DOHH2 (cell line): ENCODE measurements around the gene LRRC55.

Source experiments
- H3F3A ChIP-seq: fragments of 200-600 bp; sonication (generic), shearing (Covaris generic); 2 replicates; pipeline ENCODE4 v1.6.0; 2016; ENCODE audit warnings: antibody characterized with exemption, mild to moderate bottlenecking; ENCODE audit not compliant: control insufficient read depth, insufficient read depth
- H3K27ac ChIP-seq: fragments of 200-600 bp; sonication (generic); 2 replicates; pipeline ENCODE4 v1.5.1; 2014; ENCODE audit warnings: low read depth, mild to moderate bottlenecking, low read length, moderate library complexity
- H3K27me3 ChIP-seq: fragments of 200-600 bp; sonication (generic); 2 replicates; pipeline ENCODE4 v1.6.1; 2014; ENCODE audit warnings: mild to moderate bottlenecking, low read length, mixed read lengths; ENCODE audit not compliant: control insufficient read depth
- H3K36me3 ChIP-seq: fragments of 200-600 bp; sonication (generic); 2 replicates; pipeline ENCODE4 v1.6.1; 2014; ENCODE audit warnings: mild to moderate bottlenecking, low read length, moderate library complexity, mixed read lengths; ENCODE audit not compliant: control insufficient read depth
- H3K4me1 ChIP-seq: fragments of 200-600 bp; sonication (generic); 2 replicates; pipeline ENCODE4 v1.6.1; 2014; ENCODE audit warnings: mild to moderate bottlenecking, low read length, mixed read lengths; ENCODE audit not compliant: control insufficient read depth
- H3K4me2 ChIP-seq: fragments of 200-600 bp; sonication (generic); 2 replicates; pipeline ENCODE4 v1.6.0; 2014; ENCODE audit warnings: mild to moderate bottlenecking, low read length, moderate library complexity
- H3K4me3 ChIP-seq: fragments of 200-600 bp; sonication (generic); 2 replicates; pipeline ENCODE4 v1.5.1; 2014; ENCODE audit warnings: mild to moderate bottlenecking, low read length, mixed read lengths
- H3K79me2 ChIP-seq: fragments of 200-600 bp; sonication (generic); 2 replicates; pipeline ENCODE4 v1.6.1; 2014; ENCODE audit warnings: mild to moderate bottlenecking, low read length, mixed read lengths; ENCODE audit not compliant: control insufficient read depth
- H3K9me2 ChIP-seq: fragments of 200-600 bp; sonication (generic); replicated peaks from 2 replicates; pipeline ENCODE4 v1.6.1; 2014; ENCODE audit warnings: mild to moderate bottlenecking, low read length, mixed read lengths; ENCODE audit not compliant: control insufficient read depth
- H3K9me3 ChIP-seq: fragments of 200-600 bp; sonication (generic); 2 replicates; pipeline ENCODE4 v1.6.1; 2014; ENCODE audit warnings: antibody characterized with exemption, low read length, mixed read lengths; ENCODE audit not compliant: control insufficient read depth, insufficient read depth
- H4K20me1 ChIP-seq: fragments of 200-600 bp; sonication (generic); 2 replicates; pipeline ENCODE4 v1.6.0; 2014; ENCODE audit warnings: low read depth, mild to moderate bottlenecking, antibody characterized with exemption, low read length, moderate library complexity; ENCODE audit not compliant: control insufficient read depth, insufficient read depth
- EZH2phosphoT487 ChIP-seq: fragments of 200-600 bp; sonication (generic); IDR thresholded peaks from 2 replicates; pipeline ENCODE4 v1.6.1; 2017; ENCODE audit warnings: borderline replicate concordance, mild to moderate bottlenecking, antibody characterized with exemption, low read length, moderate library complexity, mixed read lengths
- TF ChIP-seq, protein P1 (sequence below): fragments of 200-600 bp; sonication (generic); IDR thresholded peaks from one replicate; pipeline ENCODE4 v1.5.1; 2014; ENCODE audit warnings: antibody characterized with exemption, mild to moderate bottlenecking, low read depth, low read length; ENCODE audit not compliant: poor library complexity, severe bottlenecking

LRRC55 gene

DNA sequence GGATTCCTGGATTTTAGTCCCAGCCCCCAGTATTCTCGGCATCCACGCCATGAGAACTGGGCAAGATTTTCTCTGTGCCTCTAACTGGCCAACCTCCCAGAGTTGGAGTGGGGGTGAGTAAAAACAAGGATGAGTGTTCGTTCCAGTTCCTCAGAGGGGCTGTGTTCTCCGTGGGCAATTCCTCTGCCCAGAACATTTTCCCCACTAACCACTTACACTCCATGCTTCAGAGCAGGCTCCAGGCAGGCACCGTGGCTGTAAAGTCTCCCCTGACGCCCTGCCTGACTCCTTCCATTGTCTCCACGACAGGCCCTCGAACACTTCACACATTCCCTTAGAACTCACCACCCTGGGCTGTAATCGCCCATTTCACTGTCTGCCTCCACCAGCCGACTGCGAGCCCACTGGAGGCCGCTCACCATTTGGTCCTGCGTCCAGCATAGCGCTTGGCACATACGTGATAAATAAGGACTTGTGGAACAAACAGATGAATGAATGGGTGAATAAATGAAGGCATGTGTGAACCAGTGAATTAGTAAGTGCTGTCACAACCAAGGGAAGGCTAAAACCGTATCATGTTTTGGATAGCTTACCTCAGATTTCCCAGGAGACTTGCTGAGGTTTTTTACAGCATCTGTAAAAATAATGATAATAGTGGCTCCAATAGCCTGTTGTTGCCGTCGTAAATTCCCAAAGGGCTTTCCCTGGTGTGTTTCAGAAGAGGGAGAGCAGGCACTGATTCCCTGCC is 49.2 kb downstream of the LRRC55 start:
- H3K9me3 ChIP-seq: no peaks in the 10 kb centered on the region
- H3K27me3 ChIP-seq: peaks cover 27% of the 10 kb centered on the region
- H3K4me3 ChIP-seq: no peak overlapping the region
- H4K20me1 ChIP-seq: no peaks in the 10 kb centered on the region
- no peak overlapping the region for H3K4me2 ChIP-seq
- H3K36me3 ChIP-seq: no peaks in the 10 kb centered on the region
- TF ChIP-seq, protein P1, sequence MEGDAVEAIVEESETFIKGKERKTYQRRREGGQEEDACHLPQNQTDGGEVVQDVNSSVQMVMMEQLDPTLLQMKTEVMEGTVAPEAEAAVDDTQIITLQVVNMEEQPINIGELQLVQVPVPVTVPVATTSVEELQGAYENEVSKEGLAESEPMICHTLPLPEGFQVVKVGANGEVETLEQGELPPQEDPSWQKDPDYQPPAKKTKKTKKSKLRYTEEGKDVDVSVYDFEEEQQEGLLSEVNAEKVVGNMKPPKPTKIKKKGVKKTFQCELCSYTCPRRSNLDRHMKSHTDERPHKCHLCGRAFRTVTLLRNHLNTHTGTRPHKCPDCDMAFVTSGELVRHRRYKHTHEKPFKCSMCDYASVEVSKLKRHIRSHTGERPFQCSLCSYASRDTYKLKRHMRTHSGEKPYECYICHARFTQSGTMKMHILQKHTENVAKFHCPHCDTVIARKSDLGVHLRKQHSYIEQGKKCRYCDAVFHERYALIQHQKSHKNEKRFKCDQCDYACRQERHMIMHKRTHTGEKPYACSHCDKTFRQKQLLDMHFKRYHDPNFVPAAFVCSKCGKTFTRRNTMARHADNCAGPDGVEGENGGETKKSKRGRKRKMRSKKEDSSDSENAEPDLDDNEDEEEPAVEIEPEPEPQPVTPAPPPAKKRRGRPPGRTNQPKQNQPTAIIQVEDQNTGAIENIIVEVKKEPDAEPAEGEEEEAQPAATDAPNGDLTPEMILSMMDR: no peak
- no peak for TF ChIP-seq EZH2phosphoT487
- no peak overlapping the region for H3K27ac ChIP-seq
- no peaks in the 10 kb centered on the region for H3K4me1 ChIP-seq
- no peaks in the 10 kb centered on the region for H3K79me2 ChIP-seq
- no peaks in the 10 kb centered on the region for H3F3A ChIP-seq
- H3K9me2 ChIP-seq: no peaks in the 10 kb centered on the region

GRCh38 chr11:57231539-57232253 is 49.9 kb downstream of the LRRC55 start:
- no peak overlapping the region for H3K27ac ChIP-seq
- no peaks in the 10 kb centered on the region for H3F3A ChIP-seq
- H3K9me3 ChIP-seq: no peaks in the 10 kb centered on the region
- H3K27me3 ChIP-seq: peaks cover 27% of the 10 kb centered on the region
- no peaks in the 10 kb centered on the region for H3K36me3 ChIP-seq
- H4K20me1 ChIP-seq: no peaks in the 10 kb centered on the region
- no peak overlapping the region for H3K4me3 ChIP-seq
- no peak for TF ChIP-seq EZH2phosphoT487
- H3K4me1 ChIP-seq: no peaks in the 10 kb centered on the region
- H3K4me2 ChIP-seq: no peak overlapping the region
- no peaks in the 10 kb centered on the region for H3K79me2 ChIP-seq
- H3K9me2 ChIP-seq: no peaks in the 10 kb centered on the region

- H3K27me3 ChIP-seq: peaks cover 27% of the 10 kb centered on the region
Measured at GRCh38 chr11:57233702-57234101, 51.9 kb downstream of the LRRC55 start.

More at GRCh38 chr11:57233702-57234101, 51.9 kb downstream of the LRRC55 start:
- no peak overlapping the region for H3K4me2 ChIP-seq
- H3K4me3 ChIP-seq: no peak overlapping the region
- no peaks in the 10 kb centered on the region for H3K36me3 ChIP-seq
- no peaks in the 10 kb centered on the region for H3F3A ChIP-seq
- H3K79me2 ChIP-seq: no peaks in the 10 kb centered on the region
- no peaks in the 10 kb centered on the region for H3K9me2 ChIP-seq
- no peaks in the 10 kb centered on the region for H4K20me1 ChIP-seq
- TF ChIP-seq, protein P1: no peak
- no peak for TF ChIP-seq EZH2phosphoT487
- no peaks in the 10 kb centered on the region for H3K4me1 ChIP-seq
- no peak overlapping the region for H3K27ac ChIP-seq
- no peaks in the 10 kb centered on the region for H3K9me3 ChIP-seq
